ENCODE data around the gene DMXL2.
"Not testable (repeated sequence)": the region's sequence is repeated elsewhere in the genome, so short reads cannot be mapped to it uniquely, and the experiment has no call there.

DMXL2 gene

GRCh38 chr15:51620641-51621040 lies 1.9 kb downstream of the DMXL2 start:
- no peaks in the 10 kb centered on the region for H3K36me3 ChIP-seq
- no peaks in the 10 kb centered on the region for H3K9me3 ChIP-seq
- H3K27ac ChIP-seq, result no peak overlapping the region
- no peaks in the 10 kb centered on the region for H3K27me3 ChIP-seq
- H3K4me3 ChIP-seq, result no peak overlapping the region
- TF ChIP-seq CTCF (IDR thresholded peaks at IDR 0.05), result no peak
- intact Hi-C loops (cut with DNase I; ENCODE audit: low total_unique reads), result no loop called here
- H3K4me1 ChIP-seq, result peaks cover 0 to 9% (median 0%) of the 10 kb centered on the region in 4 donors
- no peak for DNase-seq

- Histone ChIP-seq H3K9me3 (no peaks in the 10 kb centered on the region), H3K27ac (no peak overlapping the region), H3K36me3 (no peaks in the 10 kb centered on the region), H3K4me3 (no peak overlapping the region), H3K27me3 (no peaks in the 10 kb centered on the region), H3K4me1 (peaks cover 0 to 9% (median 0%) of the 10 kb centered on the region in 4 donors)
- DNase-seq, result no peak
- no peak for TF ChIP-seq CTCF (IDR thresholded peaks at IDR 0.05)
- intact Hi-C loops (cut with DNase I; ENCODE audit: low total_unique reads), result no loop called here
Observed at GRCh38 chr15:51620122-51620521, 2.4 kb downstream of the DMXL2 start.

GRCh38 chr15:51619331-51620035 lies 3.1 kb downstream of the DMXL2 start:
- no peaks in the 10 kb centered on the region for H3K27me3 ChIP-seq
- TF ChIP-seq CTCF (IDR thresholded peaks at IDR 0.05), result no peak
- H3K4me3 ChIP-seq, result no peak overlapping the region
- intact Hi-C loops (cut with DNase I; ENCODE audit: low total_unique reads), result no loop called here
- no peak for DNase-seq
- H3K9me3 ChIP-seq, result no peaks in the 10 kb centered on the region
- no peaks in the 10 kb centered on the region for H3K36me3 ChIP-seq
- peaks cover 0 to 9% (median 0%) of the 10 kb centered on the region in 4 donors for H3K4me1 ChIP-seq
- no peak overlapping the region for H3K27ac ChIP-seq

GRCh38 chr15:51617886-51618285 lies 4.7 kb downstream of the DMXL2 start:
- Histone ChIP-seq H3K9me3 (no peaks in the 10 kb centered on the region), H3K27me3 (no peaks in the 10 kb centered on the region)

GRCh38 chr15:51613951-51614350 lies 8.6 kb downstream of the DMXL2 start:
- no peak overlapping the region for H3K4me3 ChIP-seq
- intact Hi-C loops (cut with DNase I; ENCODE audit: low total_unique reads), result no loop called here
- DNase-seq, result no peak
- no peaks in the 10 kb centered on the region for H3K36me3 ChIP-seq
- no peak overlapping the region for H3K27ac ChIP-seq
- no peaks in the 10 kb centered on the region for H3K9me3 ChIP-seq
- TF ChIP-seq CTCF (IDR thresholded peaks at IDR 0.05), result no peak
- H3K4me1 ChIP-seq, result no peaks in the 10 kb centered on the region
- H3K27me3 ChIP-seq, result no peaks in the 10 kb centered on the region

More at GRCh38 chr15:51617886-51618285, 4.7 kb downstream of the DMXL2 start:
- intact Hi-C loops (cut with DNase I; ENCODE audit: low total_unique reads), result no loop called here
- H3K4me1 ChIP-seq, result peaks cover 0 to 9% (median 0%) of the 10 kb centered on the region in 4 donors
- H3K27ac ChIP-seq, result no peak overlapping the region
- TF ChIP-seq CTCF (IDR thresholded peaks at IDR 0.05), result no peak
- no peak for DNase-seq
- no peak overlapping the region for H3K4me3 ChIP-seq
- H3K36me3 ChIP-seq, result no peaks in the 10 kb centered on the region

GRCh38 chr15:51612669-51613068 lies 9.9 kb downstream of the DMXL2 start:
- intact Hi-C loops (cut with DNase I; ENCODE audit: low total_unique reads); DNase-seq: not testable (repeated sequence)

GRCh38 chr15:51603462-51603948 lies 19.1 kb downstream of the DMXL2 start:
- H3K4me1 ChIP-seq, H3K27me3 ChIP-seq: not testable (repeated sequence)
- intact Hi-C loops (cut with DNase I; ENCODE audit: low total_unique reads), result loop anchor here (10.0 kb wide), 1 partner anchor 2001 kb away; no protein-coding TSS in a partner anchor

More at GRCh38 chr15:51612669-51613068, 9.9 kb downstream of the DMXL2 start:
- H3K4me1 ChIP-seq, H3K27ac ChIP-seq, H3K36me3 ChIP-seq, H3K27me3 ChIP-seq, H3K4me3 ChIP-seq, H3K9me3 ChIP-seq: not testable (repeated sequence)

More at GRCh38 chr15:51603462-51603948, 19.1 kb downstream of the DMXL2 start:
- H3K36me3 ChIP-seq, DNase-seq, H3K9me3 ChIP-seq, H3K27ac ChIP-seq, H3K4me3 ChIP-seq: not testable (repeated sequence)
